Measurements from ENCODE around the gene TMEM19.

GRCh38 chr12:71640316-71640715 lies 45.6 kb upstream of the TMEM19 start:
- no peak for TF ChIP-seq CTCF (IDR thresholded peaks at IDR 0.05; ENCODE audit: low read depth, low read length, poor library complexity, severe bottlenecking)
- TF ChIP-seq EZH2phosphoT487 (IDR thresholded peaks at IDR 0.05; ENCODE audit: borderline replicate concordance, low read length), result no peak
